DOHH2 (cell line): Measurements from ENCODE around the gene MS4A6E.

Experiments
- H3F3A ChIP-seq: fragments of 200-600 bp; sonication (generic), shearing (Covaris generic); 2 replicates; pipeline ENCODE4 v1.6.0; 2016; ENCODE audit warnings: antibody characterized with exemption, mild to moderate bottlenecking; ENCODE audit not compliant: control insufficient read depth, insufficient read depth
- H3K27ac ChIP-seq: fragments of 200-600 bp; sonication (generic); 2 replicates; pipeline ENCODE4 v1.5.1; 2014; ENCODE audit warnings: low read depth, mild to moderate bottlenecking, low read length, moderate library complexity
- H3K27me3 ChIP-seq: fragments of 200-600 bp; sonication (generic); 2 replicates; pipeline ENCODE4 v1.6.1; 2014; ENCODE audit warnings: mild to moderate bottlenecking, low read length, mixed read lengths; ENCODE audit not compliant: control insufficient read depth
- H3K36me3 ChIP-seq: fragments of 200-600 bp; sonication (generic); 2 replicates; pipeline ENCODE4 v1.6.1; 2014; ENCODE audit warnings: mild to moderate bottlenecking, low read length, moderate library complexity, mixed read lengths; ENCODE audit not compliant: control insufficient read depth
- H3K4me1 ChIP-seq: fragments of 200-600 bp; sonication (generic); 2 replicates; pipeline ENCODE4 v1.6.1; 2014; ENCODE audit warnings: mild to moderate bottlenecking, low read length, mixed read lengths; ENCODE audit not compliant: control insufficient read depth
- H3K4me2 ChIP-seq: fragments of 200-600 bp; sonication (generic); 2 replicates; pipeline ENCODE4 v1.6.0; 2014; ENCODE audit warnings: mild to moderate bottlenecking, low read length, moderate library complexity
- H3K4me3 ChIP-seq: fragments of 200-600 bp; sonication (generic); 2 replicates; pipeline ENCODE4 v1.5.1; 2014; ENCODE audit warnings: mild to moderate bottlenecking, low read length, mixed read lengths
- H3K79me2 ChIP-seq: fragments of 200-600 bp; sonication (generic); 2 replicates; pipeline ENCODE4 v1.6.1; 2014; ENCODE audit warnings: mild to moderate bottlenecking, low read length, mixed read lengths; ENCODE audit not compliant: control insufficient read depth
- H3K9me2 ChIP-seq: fragments of 200-600 bp; sonication (generic); replicated peaks from 2 replicates; pipeline ENCODE4 v1.6.1; 2014; ENCODE audit warnings: mild to moderate bottlenecking, low read length, mixed read lengths; ENCODE audit not compliant: control insufficient read depth
- H3K9me3 ChIP-seq: fragments of 200-600 bp; sonication (generic); 2 replicates; pipeline ENCODE4 v1.6.1; 2014; ENCODE audit warnings: antibody characterized with exemption, low read length, mixed read lengths; ENCODE audit not compliant: control insufficient read depth, insufficient read depth
- H4K20me1 ChIP-seq: fragments of 200-600 bp; sonication (generic); 2 replicates; pipeline ENCODE4 v1.6.0; 2014; ENCODE audit warnings: low read depth, mild to moderate bottlenecking, antibody characterized with exemption, low read length, moderate library complexity; ENCODE audit not compliant: control insufficient read depth, insufficient read depth
- CTCF ChIP-seq: fragments of 200-600 bp; sonication (generic); IDR thresholded peaks from one replicate; pipeline ENCODE4 v1.5.1; 2014; ENCODE audit warnings: antibody characterized with exemption, mild to moderate bottlenecking, low read depth, low read length; ENCODE audit not compliant: poor library complexity, severe bottlenecking
- EZH2phosphoT487 ChIP-seq: fragments of 200-600 bp; sonication (generic); IDR thresholded peaks from 2 replicates; pipeline ENCODE4 v1.6.1; 2017; ENCODE audit warnings: borderline replicate concordance, mild to moderate bottlenecking, antibody characterized with exemption, low read length, moderate library complexity, mixed read lengths

Gene MS4A6E

GRCh38 chr11:60367896-60368295 is 40.8 kb downstream of the MS4A6E start:
- Histone ChIP-seq H3K9me2 (no peaks in the 10 kb centered on the region), H3F3A (no peaks in the 10 kb centered on the region), H3K4me2 (no peak overlapping the region), H3K4me1 (peaks cover 41% of the 10 kb centered on the region), H3K27me3 (no peaks in the 10 kb centered on the region), H3K9me3 (peaks cover 14% of the 10 kb centered on the region; the same call in 1 of the 2 replicates), H3K79me2 (no peaks in the 10 kb centered on the region), H4K20me1 (no peaks in the 10 kb centered on the region), H3K27ac (no peak overlapping the region), H3K36me3 (0 out of 2 replicates have a peak, but pooled peaks cover 3% of the 10 kb centered on the region), H3K4me3 (no peak overlapping the region)
- TF ChIP-seq CTCF (no peak), EZH2phosphoT487 (no peak)

GRCh38 chr11:60370252-60370810 is 43.3 kb downstream of the MS4A6E start:
- H3K4me2 ChIP-seq = no peak overlapping the region
- H3K27ac ChIP-seq = no peak overlapping the region
- no peak for TF ChIP-seq CTCF
- TF ChIP-seq EZH2phosphoT487 = no peak
- no peak overlapping the region for H3K4me3 ChIP-seq
- no peaks in the 10 kb centered on the region for H3K9me2 ChIP-seq
- no peaks in the 10 kb centered on the region for H3K79me2 ChIP-seq
- H3K27me3 ChIP-seq = no peaks in the 10 kb centered on the region
- no peaks in the 10 kb centered on the region for H3F3A ChIP-seq
- peaks cover 16% of the 10 kb centered on the region for H3K4me1 ChIP-seq
- 0 out of 2 replicates have a peak, but pooled peaks cover under 1% of the 10 kb centered on the region for H3K36me3 ChIP-seq
- H4K20me1 ChIP-seq = no peaks in the 10 kb centered on the region
- H3K9me3 ChIP-seq = peaks cover 11% of the 10 kb centered on the region; the same call in 1 of the 2 replicates

- H3K27me3 ChIP-seq = no peaks in the 10 kb centered on the region
- H3K9me2 ChIP-seq = no peaks in the 10 kb centered on the region
- TF ChIP-seq EZH2phosphoT487 (no peak), CTCF (no peak)
- peaks cover 11% of the 10 kb centered on the region; the same call in 1 of the 2 replicates for H3K9me3 ChIP-seq
- no peaks in the 10 kb centered on the region for H4K20me1 ChIP-seq
- peaks cover 13% of the 10 kb centered on the region for H3K4me1 ChIP-seq
- no peak overlapping the region for H3K27ac ChIP-seq
- H3K79me2 ChIP-seq = no peaks in the 10 kb centered on the region
- H3F3A ChIP-seq = no peaks in the 10 kb centered on the region
- H3K36me3 ChIP-seq = no peaks in the 10 kb centered on the region
- H3K4me2 ChIP-seq = no peak overlapping the region
- no peak overlapping the region for H3K4me3 ChIP-seq
Measured at GRCh38 chr11:60370811-60371298, 43.8 kb downstream of the MS4A6E start.
